Caki2 (cell line): ENCODE results near the gene LRRC45. TPM values are rescaled to one million over a fixed set of nuclear protein-coding genes. Genes with fewer than 3 reads are reported as not detected.
"Not testable (repeated sequence)": the region's sequence is repeated elsewhere in the genome, so short reads cannot be mapped to it uniquely, and the experiment has no call there.

ENCODE experiments used
- DNase-seq: peaks from one replicate; pipeline ENCODE4 v3.0.0-alpha.2; 2015; ENCODE audit warnings: low read depth
- in situ Hi-C: cut with HindIII; loops from 2 replicates; pipeline ENCODE4 v1.10.0; 2016; ENCODE audit warnings: low sequenced_read_pairs, low pct_unique_long_range_greater_than_20kb, mixed read lengths
- total RNA-seq: library from RNA; depleted of rRNA; stranded (reverse); fragments of >200 nt; shearing (Covaris generic); gene quantifications from 2 replicates; pipeline ENCODE4 v1.2.3, GENCODE V29; 2014; ENCODE audit warnings: low replicate concordance; rRNA removed

LRRC45 gene
- 40.3 and 51.4 TPM in 2 replicates for total RNA-seq

- DNase-seq: peak; percentile 100
- in situ Hi-C loops: no loop called here
Measured at GRCh38 chr17:82022981-82023446, at the start of gene LRRC45. Gene LRRC45 (plus strand): TSS chr17:82023305. CDS start chr17:82023644, 339 bp downstream.

- DNase-seq: no peak
- in situ Hi-C loops: no loop called here
Measured at GRCh38 chr17:81973432-81973831, 49.7 kb upstream of the LRRC45 start.

- DNase-seq: peak; percentile 39
- in situ Hi-C loops: no loop called here
Measured at GRCh38 chr17:81976332-81977210, 46.5 kb upstream of the LRRC45 start.

- peak; percentile 89 for DNase-seq
- in situ Hi-C loops: no loop called here
Measured at GRCh38 chr17:81977211-81977808, 45.8 kb upstream of the LRRC45 start, which contains the start of gene ASPSCR1. Gene ASPSCR1 (plus strand): TSS chr17:81977629. CDS start chr17:81977647, 18 bp downstream.

GRCh38 chr17:81978524-81979298 is 44.4 kb upstream of the LRRC45 start:
- in situ Hi-C loops: no loop called here
- no peak for DNase-seq

- in situ Hi-C loops: no loop called here
- no peak for DNase-seq
Measured at GRCh38 chr17:81980122-81980521, 43.0 kb upstream of the LRRC45 start.

- DNase-seq: no peak
Measured at GRCh38 chr17:81980707-81981343, 42.3 kb upstream of the LRRC45 start.

GRCh38 chr17:81981511-81981910 is 41.6 kb upstream of the LRRC45 start:
- peak; percentile 38 for DNase-seq
- in situ Hi-C loops: not testable (repeated sequence)

More at GRCh38 chr17:81980707-81981343, 42.3 kb upstream of the LRRC45 start:
- in situ Hi-C loops: no loop called here

- DNase-seq: no peak
- in situ Hi-C loops: no loop called here
Measured at GRCh38 chr17:81983011-81983638, 40.0 kb upstream of the LRRC45 start.

GRCh38 chr17:81983639-81984373 is 39.3 kb upstream of the LRRC45 start:
- in situ Hi-C loops: no loop called here
- DNase-seq: no peak

- in situ Hi-C loops: no loop called here
- no peak for DNase-seq
Measured at GRCh38 chr17:81984773-81985410, 38.2 kb upstream of the LRRC45 start.

- no peak for DNase-seq
- in situ Hi-C loops: no loop called here
Measured at GRCh38 chr17:81986606-81987005, 36.5 kb upstream of the LRRC45 start.

GRCh38 chr17:81987161-81987770 is 35.8 kb upstream of the LRRC45 start:
- no peak for DNase-seq
- in situ Hi-C loops: no loop called here

- in situ Hi-C loops: no loop called here
- no peak for DNase-seq
Measured at GRCh38 chr17:81990836-81991683, 32.0 kb upstream of the LRRC45 start.

GRCh38 chr17:81991684-81992305 is 31.3 kb upstream of the LRRC45 start:
- DNase-seq: peak; percentile 88
- in situ Hi-C loops: no loop called here
